Stimulated activated effector memory CD8-positive, alpha-beta T cell treated with anti-CD3 and anti-CD28 coated beads, Interleukin-12 subunit alpha, Interleukin-12 subunit beta, amount 100 ng/mL, for 72 hours (primary cell): Measurements from ENCODE around the gene CNPY3.
"Not testable (repeated sequence)": the region's sequence is repeated elsewhere in the genome, so short reads cannot be mapped to it uniquely, and the experiment has no call there.

Source experiments
- ATAC-seq: fragments of 150-1000 bp; cut with Tn5 transposase; 2 replicates; pipeline ENCODE4 v1.10.0; 2021
- DNase-seq, 2 donors: peaks; one replicate each; pipeline ENCODE4 v3.0.0; 2021 to 2022; ENCODE audit warnings: low spot score in 2 of 2
- H3K27ac Mint-ChIP-seq: one replicate; pipeline ENCODE4 v1.8.0; 2022; ENCODE audit warnings: mild to moderate bottlenecking, mixed read lengths
- H3K36me3 Mint-ChIP-seq: one replicate; pipeline ENCODE4 v1.8.0; 2022; ENCODE audit warnings: mild to moderate bottlenecking, mixed read lengths
- H3K4me1 Mint-ChIP-seq: one replicate; pipeline ENCODE4 v1.8.0; 2022; ENCODE audit warnings: mixed read lengths
- H3K4me3 Mint-ChIP-seq: one replicate; pipeline ENCODE4 v1.8.0; 2022; ENCODE audit warnings: mild to moderate bottlenecking, mixed read lengths
- H3K9me3 Mint-ChIP-seq: one replicate; pipeline ENCODE4 v1.8.0; 2022; ENCODE audit warnings: mixed read lengths

The CNPY3 gene

GRCh38 chr6:42936398-42936797, 7.1 kb downstream of the CNPY3 start:
- Mint-ChIP-seq H3K27ac (peak overlapping the region; percentile 21), H3K36me3 (peaks cover 96% of the 10 kb centered on the region), H3K4me1 (peaks cover 37% of the 10 kb centered on the region), H3K4me3 (no peak overlapping the region), H3K9me3 (no peaks in the 10 kb centered on the region)
- no peak for ATAC-seq
- DNase-seq: no peak

- H3K4me1 Mint-ChIP-seq: peaks cover 24% of the 10 kb centered on the region
- H3K4me3 Mint-ChIP-seq: no peak overlapping the region
- DNase-seq (no peak), ATAC-seq (no peak)
- H3K27ac Mint-ChIP-seq: peak overlapping the region; percentile 35
- H3K9me3 Mint-ChIP-seq: no peaks in the 10 kb centered on the region
- H3K36me3 Mint-ChIP-seq: peaks cover 85% of the 10 kb centered on the region
Measured at GRCh38 chr6:42937548-42938427, 8.5 kb downstream of the CNPY3 start.

GRCh38 chr6:42938428-42938796, 9.1 kb downstream of the CNPY3 start:
- peak overlapping the region; percentile 35 for H3K27ac Mint-ChIP-seq
- peaks cover 80% of the 10 kb centered on the region for H3K36me3 Mint-ChIP-seq
- H3K9me3 Mint-ChIP-seq: no peaks in the 10 kb centered on the region
- no peak overlapping the region for H3K4me3 Mint-ChIP-seq
- ATAC-seq (no peak), DNase-seq (no peak)
- peaks cover 18% of the 10 kb centered on the region for H3K4me1 Mint-ChIP-seq

GRCh38 chr6:42938987-42939809, 9.9 kb downstream of the CNPY3 start:
- H3K27ac Mint-ChIP-seq: peak overlapping the region; percentile 54
- peaks cover 80% of the 10 kb centered on the region for H3K36me3 Mint-ChIP-seq
- H3K9me3 Mint-ChIP-seq: no peaks in the 10 kb centered on the region
- H3K4me3 Mint-ChIP-seq: no peak overlapping the region
- no peak for DNase-seq
- no peak for ATAC-seq
- H3K4me1 Mint-ChIP-seq: peaks cover 17% of the 10 kb centered on the region

- Mint-ChIP-seq H3K4me1 (peaks cover 17% of the 10 kb centered on the region), H3K9me3 (no peaks in the 10 kb centered on the region), H3K27ac (peak overlapping the region; percentile 54), H3K36me3 (peaks cover 79% of the 10 kb centered on the region), H3K4me3 (no peak overlapping the region)
- no peak for ATAC-seq
- DNase-seq: no peak
Measured at GRCh38 chr6:42939810-42940167, 10.5 kb downstream of the CNPY3 start.

- peak overlapping the region; percentile 54 for H3K27ac Mint-ChIP-seq
- H3K9me3 Mint-ChIP-seq: no peaks in the 10 kb centered on the region
Measured at GRCh38 chr6:42940493-42941045, 11.3 kb downstream of the CNPY3 start.

GRCh38 chr6:42941356-42941755, 12.1 kb downstream of the CNPY3 start:
- not testable (repeated sequence) for DNase-seq, H3K9me3 Mint-ChIP-seq, ATAC-seq, H3K4me3 Mint-ChIP-seq
- H3K4me1 Mint-ChIP-seq: peaks cover 17% of the 10 kb centered on the region
- peaks cover 68% of the 10 kb centered on the region for H3K36me3 Mint-ChIP-seq
- H3K27ac Mint-ChIP-seq: peak overlapping the region; percentile 54

More at GRCh38 chr6:42940493-42941045, 11.3 kb downstream of the CNPY3 start:
- Mint-ChIP-seq H3K36me3 (peaks cover 76% of the 10 kb centered on the region), H3K4me1 (peaks cover 17% of the 10 kb centered on the region), H3K4me3 (no peak overlapping the region)
- DNase-seq: no peak
- ATAC-seq: no peak

- ATAC-seq: no peak
- Mint-ChIP-seq H3K4me1 (peaks cover 12% of the 10 kb centered on the region), H3K27ac (no peak overlapping the region), H3K4me3 (no peak overlapping the region), H3K9me3 (no peaks in the 10 kb centered on the region), H3K36me3 (peaks cover 58% of the 10 kb centered on the region)
- no peak for DNase-seq
Measured at GRCh38 chr6:42942444-42942843, 13.2 kb downstream of the CNPY3 start.

GRCh38 chr6:42947950-42948349, 18.7 kb downstream of the CNPY3 start:
- no peaks in the 10 kb centered on the region for H3K9me3 Mint-ChIP-seq
- H3K36me3 Mint-ChIP-seq: peaks cover 34% of the 10 kb centered on the region
- H3K4me1 Mint-ChIP-seq: no peaks in the 10 kb centered on the region
- no peak overlapping the region for H3K4me3 Mint-ChIP-seq
- DNase-seq (no peak), ATAC-seq (no peak)
- peak overlapping the region; percentile 12 for H3K27ac Mint-ChIP-seq

- Mint-ChIP-seq H3K27ac (peak overlapping the region; percentile 17), H3K9me3 (no peaks in the 10 kb centered on the region)
Measured at GRCh38 chr6:42952389-42952788, 23.1 kb downstream of the CNPY3 start.

GRCh38 chr6:42954405-42954804, 25.1 kb downstream of the CNPY3 start:
- not testable (repeated sequence) for DNase-seq, ATAC-seq, H3K27ac Mint-ChIP-seq, H3K9me3 Mint-ChIP-seq, H3K4me3 Mint-ChIP-seq, H3K4me1 Mint-ChIP-seq, H3K36me3 Mint-ChIP-seq

More at GRCh38 chr6:42952389-42952788, 23.1 kb downstream of the CNPY3 start:
- Mint-ChIP-seq H3K36me3 (peaks cover 14% of the 10 kb centered on the region), H3K4me3 (no peak overlapping the region), H3K4me1 (no peaks in the 10 kb centered on the region)
- DNase-seq (no peak), ATAC-seq (no peak)

- no peaks in the 10 kb centered on the region for H3K36me3 Mint-ChIP-seq
Measured at GRCh38 chr6:42958125-42958524, 28.8 kb downstream of the CNPY3 start.

GRCh38 chr6:42959917-42960242, 30.6 kb downstream of the CNPY3 start:
- ATAC-seq (no peak), DNase-seq (no peak)
- Mint-ChIP-seq H3K9me3 (no peaks in the 10 kb centered on the region), H3K4me1 (peaks cover 17% of the 10 kb centered on the region), H3K4me3 (peak overlapping the region; percentile 69), H3K27ac (no peak overlapping the region), H3K36me3 (peaks cover 8% of the 10 kb centered on the region)

More at GRCh38 chr6:42958125-42958524, 28.8 kb downstream of the CNPY3 start:
- ATAC-seq (no peak), DNase-seq (no peak)
- Mint-ChIP-seq H3K4me3 (no peak overlapping the region), H3K4me1 (peaks cover 17% of the 10 kb centered on the region), H3K27ac (no peak overlapping the region), H3K9me3 (no peaks in the 10 kb centered on the region)

- Mint-ChIP-seq H3K27ac (no peak within 1 kb of the TSS), H3K36me3 (peaks cover 14% of the 10 kb centered on the region)
Measured at GRCh38 chr6:42960243-42961019, 31.2 kb downstream of the CNPY3 start, which contains the start of gene GNMT. TSS of gene GNMT (plus strand) at chr6:42960754. CDS start at chr6:42960768, 14 bp downstream.

GRCh38 chr6:42961020-42961470, 31.8 kb downstream of the CNPY3 start:
- DNase-seq (no peak), ATAC-seq (no peak)
- Mint-ChIP-seq H3K4me3 (peak overlapping the region; percentile 69), H3K36me3 (peaks cover 18% of the 10 kb centered on the region), H3K27ac (no peak overlapping the region), H3K4me1 (peaks cover 17% of the 10 kb centered on the region), H3K9me3 (no peaks in the 10 kb centered on the region)

More at GRCh38 chr6:42960243-42961019, 31.2 kb downstream of the CNPY3 start, which contains the start of gene GNMT:
- DNase-seq: no peak
- ATAC-seq: peak; percentile 72
- Mint-ChIP-seq H3K4me3 (peak within 1 kb of the TSS; percentile 69), H3K9me3 (no peaks in the 10 kb centered on the region), H3K4me1 (peaks cover 17% of the 10 kb centered on the region)
